ENCODE measurements around the gene CEP112.

DNA sequence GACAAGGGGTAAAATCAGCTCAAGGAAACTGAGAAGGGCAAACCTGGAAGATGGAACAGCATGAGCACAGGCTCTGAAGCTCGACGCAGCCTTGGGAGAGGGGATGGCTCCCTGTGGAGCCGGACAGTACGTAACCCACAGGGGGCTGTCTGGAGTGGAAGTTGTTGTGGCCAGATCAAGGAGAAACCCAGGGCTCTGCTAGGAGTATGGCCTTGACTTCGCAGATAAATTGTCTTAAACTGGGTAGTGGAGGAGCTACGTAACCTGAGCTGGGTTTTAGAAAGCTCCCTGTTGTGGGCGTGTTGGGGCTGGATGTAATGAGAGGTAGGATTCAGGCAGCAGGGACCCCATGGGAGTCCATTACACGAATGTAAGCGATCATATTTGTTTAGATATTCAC, 605.0 kb downstream of the CEP112 start:
- TF ChIP-seq, protein P1, sequence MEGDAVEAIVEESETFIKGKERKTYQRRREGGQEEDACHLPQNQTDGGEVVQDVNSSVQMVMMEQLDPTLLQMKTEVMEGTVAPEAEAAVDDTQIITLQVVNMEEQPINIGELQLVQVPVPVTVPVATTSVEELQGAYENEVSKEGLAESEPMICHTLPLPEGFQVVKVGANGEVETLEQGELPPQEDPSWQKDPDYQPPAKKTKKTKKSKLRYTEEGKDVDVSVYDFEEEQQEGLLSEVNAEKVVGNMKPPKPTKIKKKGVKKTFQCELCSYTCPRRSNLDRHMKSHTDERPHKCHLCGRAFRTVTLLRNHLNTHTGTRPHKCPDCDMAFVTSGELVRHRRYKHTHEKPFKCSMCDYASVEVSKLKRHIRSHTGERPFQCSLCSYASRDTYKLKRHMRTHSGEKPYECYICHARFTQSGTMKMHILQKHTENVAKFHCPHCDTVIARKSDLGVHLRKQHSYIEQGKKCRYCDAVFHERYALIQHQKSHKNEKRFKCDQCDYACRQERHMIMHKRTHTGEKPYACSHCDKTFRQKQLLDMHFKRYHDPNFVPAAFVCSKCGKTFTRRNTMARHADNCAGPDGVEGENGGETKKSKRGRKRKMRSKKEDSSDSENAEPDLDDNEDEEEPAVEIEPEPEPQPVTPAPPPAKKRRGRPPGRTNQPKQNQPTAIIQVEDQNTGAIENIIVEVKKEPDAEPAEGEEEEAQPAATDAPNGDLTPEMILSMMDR (IDR thresholded peaks at IDR 0.05; ENCODE audit: low read depth, low read length) = no peak
- TF ChIP-seq, protein P2, sequence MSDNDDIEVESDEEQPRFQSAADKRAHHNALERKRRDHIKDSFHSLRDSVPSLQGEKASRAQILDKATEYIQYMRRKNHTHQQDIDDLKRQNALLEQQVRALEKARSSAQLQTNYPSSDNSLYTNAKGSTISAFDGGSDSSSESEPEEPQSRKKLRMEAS (IDR thresholded peaks at IDR 0.05; ENCODE audit: low read depth, low read length) = no peak

Data from NB4 (cell line).